ENCODE results near the gene TMEM44. TPM values are rescaled to one million over a fixed set of nuclear protein-coding genes. Genes with fewer than 3 reads are reported as not detected.

The TMEM44 gene
- total and polyA plus RNA-seq, 8 donors = 1.7 to 17.8 (median 4.3) TPM

GRCh38 chr3:194621947-194622346, 11.3 kb downstream of the TMEM44 start:
- Histone ChIP-seq H3K27ac (no peak overlapping the region), H3K36me3 (no peaks in the 10 kb centered on the region), H3K4me3 (no peak overlapping the region), H3K4me1 (no peaks in the 10 kb centered on the region), H3K9me3 (no peaks in the 10 kb centered on the region), H3K27me3 (no peaks in the 10 kb centered on the region)
- DNase-seq (peak in 1 of 6 donors; percentile 26), FAIRE-seq (no peak), ATAC-seq (no peak)
- WGBS, 2 donors = 86 to 93% methylated on average over 14 of the region's 14 CpGs
- intact Hi-C loops (cut with DNase I) = no loop called here
- TF ChIP-seq CTCF (IDR thresholded peaks at IDR 0.05) = no peak

GRCh38 chr3:194620196-194620595, 13.0 kb downstream of the TMEM44 start:
- DNase-seq (no peak), ATAC-seq (no peak), FAIRE-seq (no peak)
- H3K27ac ChIP-seq = no peak overlapping the region
- no peaks in the 10 kb centered on the region for H3K36me3 ChIP-seq
- 88 to 95% methylated on average over 7 of the region's 7 CpGs for WGBS, 2 donors
- TF ChIP-seq CTCF (IDR thresholded peaks at IDR 0.05) = no peak
- H3K9me3 ChIP-seq = no peaks in the 10 kb centered on the region
- intact Hi-C loops (cut with DNase I) = no loop called here
- H3K4me3 ChIP-seq = no peak overlapping the region
- no peaks in the 10 kb centered on the region for H3K4me1 ChIP-seq
- H3K27me3 ChIP-seq = no peaks in the 10 kb centered on the region

- no peaks in the 10 kb centered on the region for H3K4me1 ChIP-seq
- no peak for TF ChIP-seq CTCF (IDR thresholded peaks at IDR 0.05)
Measured at GRCh38 chr3:194619741-194620140, 13.5 kb downstream of the TMEM44 start.

GRCh38 chr3:194618858-194619608, 14.2 kb downstream of the TMEM44 start:
- DNase-seq = peak in 1 of 6 donors; percentile 47
- no peaks in the 10 kb centered on the region for H3K9me3 ChIP-seq
- FAIRE-seq = no peak
- no peak overlapping the region for H3K27ac ChIP-seq
- intact Hi-C loops (cut with DNase I) = no loop called here
- TF ChIP-seq CTCF (IDR thresholded peaks at IDR 0.05) = no peak
- H3K4me1 ChIP-seq = no peaks in the 10 kb centered on the region
- H3K27me3 ChIP-seq = no peaks in the 10 kb centered on the region
- no peak for ATAC-seq
- no peak overlapping the region for H3K4me3 ChIP-seq
- no peaks in the 10 kb centered on the region for H3K36me3 ChIP-seq
- 78 to 79% methylated on average over 23 of the region's 23 CpGs for WGBS, 2 donors

More at GRCh38 chr3:194619741-194620140, 13.5 kb downstream of the TMEM44 start:
- H3K27me3 ChIP-seq = no peaks in the 10 kb centered on the region
- H3K36me3 ChIP-seq = no peaks in the 10 kb centered on the region
- ATAC-seq = no peak
- peak in 1 of 6 donors; percentile 60 for DNase-seq
- WGBS, 2 donors = 87 to 89% methylated on average over 9 of the region's 9 CpGs
- FAIRE-seq = no peak
- H3K9me3 ChIP-seq = no peaks in the 10 kb centered on the region
- intact Hi-C loops (cut with DNase I) = no loop called here
- H3K4me3 ChIP-seq = no peak overlapping the region
- H3K27ac ChIP-seq = no peak overlapping the region

- DNase-seq (peak in 1 of 6 donors; percentile 10), ATAC-seq (no peak)
- no peak for TF ChIP-seq CTCF (IDR thresholded peaks at IDR 0.05)
Measured at GRCh38 chr3:194617827-194618226, 15.4 kb downstream of the TMEM44 start.

More at GRCh38 chr3:194617827-194618226, 15.4 kb downstream of the TMEM44 start:
- FAIRE-seq = no peak
- no peaks in the 10 kb centered on the region for H3K4me1 ChIP-seq
- H3K27ac ChIP-seq = no peak overlapping the region
- no peaks in the 10 kb centered on the region for H3K27me3 ChIP-seq
- intact Hi-C loops (cut with DNase I) = no loop called here
- no peaks in the 10 kb centered on the region for H3K36me3 ChIP-seq
- H3K9me3 ChIP-seq = no peaks in the 10 kb centered on the region
- WGBS, 2 donors = 68 to 76% methylated on average over 9 of the region's 9 CpGs
- H3K4me3 ChIP-seq = no peak overlapping the region
